WTC11 (cell line): ENCODE data around the gene COL4A2. TPM values are rescaled to one million over a fixed set of nuclear protein-coding genes. Genes with fewer than 3 reads are reported as not detected.

ENCODE experiments used
- ATAC-seq: fragments of 200-7000 bp; cut with Tn5 transposase; 2 replicates; pipeline ENCODE4 v1.10.0; 2021; ENCODE audit warnings: mild to moderate bottlenecking, moderate library complexity
- CTCF ChIA-PET: fragments of 300-600 bp; sonication (Branson Sonifier 250); formaldehyde crosslinking; loops from one replicate; lab custom pipeline; 2021; ENCODE audit warnings: antibody characterized with exemption; lab: Charles Lee
- POLR2A ChIA-PET: fragments of 350-600 bp; sonication (Branson Sonifier 250); formaldehyde crosslinking; loops from one replicate; lab custom pipeline; 2021; ENCODE audit warnings: antibody characterized with exemption; lab: Charles Lee
- DNase-seq: peaks from one replicate; pipeline ENCODE4 v3.0.0; 2021; ENCODE audit warnings: low spot score
- H3K27ac Mint-ChIP-seq: 2 replicates; pipeline ENCODE4 v1.8.0; 2021; ENCODE audit warnings: mixed read lengths
- H3K27me3 Mint-ChIP-seq: 2 replicates; pipeline ENCODE4 v1.8.0; 2021; ENCODE audit warnings: low read depth, mild to moderate bottlenecking, moderate library complexity, mixed read lengths
- H3K36me3 Mint-ChIP-seq: 2 replicates; pipeline ENCODE4 v1.8.0; 2021; ENCODE audit warnings: mixed read lengths
- H3K4me1 Mint-ChIP-seq: 2 replicates; pipeline ENCODE4 v1.8.0; 2022; ENCODE audit warnings: mixed read lengths
- H3K4me3 Mint-ChIP-seq: 2 replicates; pipeline ENCODE4 v1.8.0; 2021; ENCODE audit warnings: mild to moderate bottlenecking, moderate library complexity, mixed read lengths
- H3K9me3 Mint-ChIP-seq: 2 replicates; pipeline ENCODE4 v1.8.0; 2021; ENCODE audit warnings: mixed read lengths
- ATF1 ChIP-seq: sonication (generic); formaldehyde crosslinking; IDR thresholded peaks from 2 replicates; pipeline ENCODE4 v1.8.1; 2023; ENCODE audit warnings: mild to moderate bottlenecking, moderate library complexity, missing genetic modification reagents
- E2F1 ChIP-seq: sonication (generic); formaldehyde crosslinking; IDR thresholded peaks from 2 replicates; pipeline ENCODE4 v1.8.0; 2022; ENCODE audit warnings: mild to moderate bottlenecking, missing genetic modification reagents
- ESRRA ChIP-seq: sonication (generic); formaldehyde crosslinking; IDR thresholded peaks from 2 replicates; pipeline ENCODE4 v1.8.1; 2022; ENCODE audit warnings: mild to moderate bottlenecking, missing genetic modification reagents, borderline replicate concordance
- FOXK1 ChIP-seq: sonication (generic); formaldehyde crosslinking; IDR thresholded peaks from 2 replicates; pipeline ENCODE4 v1.8.0; 2022; ENCODE audit warnings: mild to moderate bottlenecking, moderate library complexity, missing genetic modification reagents
- FOXP1 ChIP-seq: sonication (generic); formaldehyde crosslinking; IDR thresholded peaks from 2 replicates; pipeline ENCODE4 v1.8.0; 2022; ENCODE audit warnings: missing genetic modification reagents, mild to moderate bottlenecking, moderate library complexity, borderline replicate concordance
- MYBL2 ChIP-seq: sonication (generic); formaldehyde crosslinking; IDR thresholded peaks from 2 replicates; pipeline ENCODE4 v1.8.1; 2023; ENCODE audit warnings: mild to moderate bottlenecking, moderate library complexity, missing genetic modification reagents
- ZNF121 ChIP-seq: sonication (generic); formaldehyde crosslinking; IDR thresholded peaks from 2 replicates; pipeline ENCODE4 v1.8.0; 2023; ENCODE audit warnings: missing genetic modification reagents
- ZNF232 ChIP-seq: sonication (generic); formaldehyde crosslinking; IDR thresholded peaks from 2 replicates; pipeline ENCODE4 v1.8.0; 2022; ENCODE audit warnings: mild to moderate bottlenecking, missing genetic modification reagents
- ZNF317 ChIP-seq: sonication (generic); formaldehyde crosslinking; IDR thresholded peaks from 2 replicates; pipeline ENCODE4 v1.8.1; 2023; ENCODE audit warnings: low read depth, mild to moderate bottlenecking, moderate library complexity, missing genetic modification reagents, borderline replicate concordance
- ZNF396 ChIP-seq: fragments of 250-450 bp; sonication (Bioruptor Pico); IDR thresholded peaks from 2 replicates; pipeline ENCODE4 v1.8.0; 2021; ENCODE audit warnings: mild to moderate bottlenecking, moderate library complexity, borderline replicate concordance
- total RNA-seq: library from RNA; stranded (reverse); gene quantifications from 3 replicates; pipeline ENCODE4 v1.2.3, GENCODE V29; 2021
- TF ChIP-seq, protein P1 (sequence below): sonication (generic); formaldehyde crosslinking; IDR thresholded peaks from 2 replicates; pipeline ENCODE4 v1.8.0; 2022; ENCODE audit warnings: missing genetic modification reagents
- TF ChIP-seq, protein P2 (sequence below): sonication (generic); formaldehyde crosslinking; IDR thresholded peaks from 2 replicates; pipeline ENCODE4 v1.8.1; 2022; ENCODE audit warnings: low read depth, missing genetic modification reagents, borderline replicate concordance
- TF ChIP-seq, protein P3 (sequence below): sonication (generic); formaldehyde crosslinking; conservative IDR thresholded peaks from 2 replicates; pipeline ENCODE4 v1.8.1; 2022; ENCODE audit warnings: mild to moderate bottlenecking, missing genetic modification reagents

Gene COL4A2
- total RNA-seq, 1 experiment from 2014 or later, result 109 TPM

GRCh38 chr13:110308656-110309359, 1.7 kb downstream of the COL4A2 start:
- ChIA-PET CTCF (interaction anchor here (0.8 to 3.8 kb wide), 10 partner anchors 10 to 147 kb away, joined by 3 to 29 read pairs (median 4); no protein-coding TSS in a partner anchor), POLR2A (interaction anchor here (1.4 to 1.7 kb wide), 2 partner anchors 18 to 21 kb away, joined by 5 to 8 read pairs; no protein-coding TSS in a partner anchor)
- Mint-ChIP-seq H3K27ac (peak overlapping the region; percentile 50; the same call in 1 of the 2 replicates), H3K27me3 (peaks cover 35% of the 10 kb centered on the region), H3K36me3 (no peaks in the 10 kb centered on the region), H3K4me1 (peaks cover 31% of the 10 kb centered on the region), H3K9me3 (no peaks in the 10 kb centered on the region), H3K4me3 (peak overlapping the region; percentile 88)
- peak; percentile 48 for DNase-seq
- peak; percentile 41 for ATAC-seq
- TF ChIP-seq ZNF121 (no peak), ESRRA (CRISPR knock-in tag) (no peak), ZNF317 (peak; percentile 85)
- TF ChIP-seq, protein P1, sequence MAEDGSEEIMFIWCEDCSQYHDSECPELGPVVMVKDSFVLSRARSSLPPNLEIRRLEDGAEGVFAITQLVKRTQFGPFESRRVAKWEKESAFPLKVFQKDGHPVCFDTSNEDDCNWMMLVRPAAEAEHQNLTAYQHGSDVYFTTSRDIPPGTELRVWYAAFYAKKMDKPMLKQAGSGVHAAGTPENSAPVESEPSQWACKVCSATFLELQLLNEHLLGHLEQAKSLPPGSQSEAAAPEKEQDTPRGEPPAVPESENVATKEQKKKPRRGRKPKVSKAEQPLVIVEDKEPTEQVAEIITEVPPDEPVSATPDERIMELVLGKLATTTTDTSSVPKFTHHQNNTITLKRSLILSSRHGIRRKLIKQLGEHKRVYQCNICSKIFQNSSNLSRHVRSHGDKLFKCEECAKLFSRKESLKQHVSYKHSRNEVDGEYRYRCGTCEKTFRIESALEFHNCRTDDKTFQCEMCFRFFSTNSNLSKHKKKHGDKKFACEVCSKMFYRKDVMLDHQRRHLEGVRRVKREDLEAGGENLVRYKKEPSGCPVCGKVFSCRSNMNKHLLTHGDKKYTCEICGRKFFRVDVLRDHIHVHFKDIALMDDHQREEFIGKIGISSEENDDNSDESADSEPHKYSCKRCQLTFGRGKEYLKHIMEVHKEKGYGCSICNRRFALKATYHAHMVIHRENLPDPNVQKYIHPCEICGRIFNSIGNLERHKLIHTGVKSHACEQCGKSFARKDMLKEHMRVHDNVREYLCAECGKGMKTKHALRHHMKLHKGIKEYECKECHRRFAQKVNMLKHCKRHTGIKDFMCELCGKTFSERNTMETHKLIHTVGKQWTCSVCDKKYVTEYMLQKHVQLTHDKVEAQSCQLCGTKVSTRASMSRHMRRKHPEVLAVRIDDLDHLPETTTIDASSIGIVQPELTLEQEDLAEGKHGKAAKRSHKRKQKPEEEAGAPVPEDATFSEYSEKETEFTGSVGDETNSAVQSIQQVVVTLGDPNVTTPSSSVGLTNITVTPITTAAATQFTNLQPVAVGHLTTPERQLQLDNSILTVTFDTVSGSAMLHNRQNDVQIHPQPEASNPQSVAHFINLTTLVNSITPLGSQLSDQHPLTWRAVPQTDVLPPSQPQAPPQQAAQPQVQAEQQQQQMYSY (CRISPR knock-in tag), result no peak

DNA sequence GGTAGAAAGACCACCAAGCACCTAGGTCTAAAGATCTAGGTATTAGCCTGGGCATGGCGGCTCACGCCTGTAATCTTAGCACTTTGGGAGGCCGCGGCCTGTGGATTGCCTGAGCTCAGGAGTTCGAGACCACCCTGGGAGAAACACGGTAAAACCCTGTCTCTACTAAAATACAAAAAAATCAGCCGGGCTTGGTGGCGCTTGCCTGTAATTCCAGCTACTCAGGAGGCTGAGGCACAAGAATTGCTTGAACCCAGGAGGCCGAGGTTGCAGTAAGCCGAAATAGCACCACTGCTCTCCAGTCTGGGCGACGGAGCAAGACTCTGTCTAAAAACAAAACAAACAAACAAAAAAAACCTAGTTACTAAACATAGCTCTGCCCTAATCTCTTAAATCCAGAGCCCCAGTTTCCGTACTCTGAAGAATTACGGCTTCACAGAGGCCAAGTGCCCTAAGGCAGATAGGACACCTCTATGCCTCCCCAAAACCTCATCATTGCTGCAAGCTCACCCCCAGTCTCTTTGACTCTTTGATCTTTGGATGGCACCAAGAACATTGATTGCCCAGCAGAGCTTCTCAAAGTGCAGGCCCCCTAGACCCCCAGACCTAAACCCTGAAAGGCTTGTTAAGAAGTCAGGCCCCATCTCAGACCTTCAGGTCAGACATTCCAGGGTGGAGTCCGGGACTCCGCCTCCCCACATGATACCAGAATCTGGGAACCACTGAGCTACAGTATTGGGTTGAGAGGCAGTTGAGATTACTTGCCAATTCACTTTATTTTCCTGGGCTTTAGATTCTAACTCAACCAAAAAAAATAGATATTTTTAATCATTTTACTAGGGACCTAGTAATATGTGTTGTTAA, 2.8 kb downstream of the COL4A2 start:
- H3K4me1 Mint-ChIP-seq, result peaks cover 27% of the 10 kb centered on the region
- POLR2A ChIA-PET, result interaction anchor here (1.0 to 1.7 kb wide), 3 partner anchors 17 to 30 kb away, joined by 3 to 8 read pairs (median 5); no protein-coding TSS in a partner anchor
- TF ChIP-seq ZNF232 (CRISPR knock-in tag), result no peak
- TF ChIP-seq FOXK1 (CRISPR knock-in tag), result no peak
- TF ChIP-seq E2F1 (CRISPR knock-in tag), result no peak
- H3K27ac Mint-ChIP-seq, result no peak overlapping the region
- H3K9me3 Mint-ChIP-seq, result no peaks in the 10 kb centered on the region
- H3K27me3 Mint-ChIP-seq, result peaks cover 29% of the 10 kb centered on the region
- H3K4me3 Mint-ChIP-seq, result no peak overlapping the region
- H3K36me3 Mint-ChIP-seq, result no peaks in the 10 kb centered on the region
- CTCF ChIA-PET, result interaction anchor here (1.1 to 2.2 kb wide), 3 partner anchors 43 to 100 kb away, joined by 3 to 11 read pairs (median 7); no protein-coding TSS in a partner anchor
- no peak for ATAC-seq
- DNase-seq, result no peak

DNA sequence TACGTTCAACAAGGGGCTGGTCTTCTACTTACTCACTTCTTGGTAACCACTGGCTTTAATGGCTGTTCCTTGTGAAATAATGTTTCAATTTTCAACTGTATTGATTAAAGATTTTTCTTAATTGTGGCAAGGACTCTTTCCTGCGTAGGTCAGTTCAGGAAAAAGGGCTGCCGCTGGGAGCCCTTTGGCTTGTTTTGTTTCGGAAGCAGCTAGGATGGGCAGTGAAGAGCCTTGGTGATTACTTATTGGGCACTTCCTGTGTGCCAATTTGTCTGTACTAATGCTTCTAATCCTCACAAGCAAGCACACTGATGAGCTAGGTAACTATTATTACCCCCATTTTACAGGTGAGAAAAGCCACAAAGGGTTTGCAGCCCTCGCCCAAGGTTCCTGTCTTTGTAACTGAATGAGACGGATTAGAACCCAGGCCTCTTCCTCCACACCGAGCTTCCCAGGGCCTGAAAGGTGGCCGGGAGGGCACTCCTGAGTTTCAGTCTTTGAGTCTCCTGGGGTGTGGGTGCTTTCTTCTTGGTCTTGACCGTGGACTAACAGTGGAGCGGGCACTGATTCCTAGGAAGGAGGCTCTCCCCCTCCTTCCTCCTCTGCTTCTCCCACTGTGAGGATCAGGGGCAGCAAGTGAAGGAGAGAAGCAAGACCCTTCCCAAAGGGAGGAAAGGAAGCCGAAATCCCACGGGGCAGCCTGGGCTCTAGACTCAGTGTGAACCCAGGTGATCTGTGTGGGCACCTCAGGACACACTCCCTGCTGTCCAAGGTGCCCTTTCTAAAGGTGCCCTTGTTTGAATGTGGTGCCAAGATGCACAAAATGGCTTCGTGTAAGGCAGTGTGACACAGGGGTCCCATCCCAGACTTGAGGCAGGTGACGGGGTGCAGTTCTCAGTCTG, 3.7 kb downstream of the COL4A2 start:
- ChIA-PET CTCF (interaction anchor here (2.2 kb wide), 1 partner anchor 42 kb away, joined by 7 read pairs; no protein-coding TSS in a partner anchor), POLR2A (interaction anchor here (1.0 kb wide), 1 partner anchor 30 kb away, joined by 3 read pairs; no protein-coding TSS in a partner anchor)
- no peaks in the 10 kb centered on the region for H3K9me3 Mint-ChIP-seq
- H3K27ac Mint-ChIP-seq, result no peak overlapping the region; the same call in 1 of the 2 replicates
- ATAC-seq (no peak), DNase-seq (no peak)
- peaks cover 18% of the 10 kb centered on the region for H3K4me1 Mint-ChIP-seq
- H3K36me3 Mint-ChIP-seq, result no peaks in the 10 kb centered on the region
- peaks cover 20% of the 10 kb centered on the region for H3K27me3 Mint-ChIP-seq
- TF ChIP-seq ZNF396, result no peak
- TF ChIP-seq, protein P2, sequence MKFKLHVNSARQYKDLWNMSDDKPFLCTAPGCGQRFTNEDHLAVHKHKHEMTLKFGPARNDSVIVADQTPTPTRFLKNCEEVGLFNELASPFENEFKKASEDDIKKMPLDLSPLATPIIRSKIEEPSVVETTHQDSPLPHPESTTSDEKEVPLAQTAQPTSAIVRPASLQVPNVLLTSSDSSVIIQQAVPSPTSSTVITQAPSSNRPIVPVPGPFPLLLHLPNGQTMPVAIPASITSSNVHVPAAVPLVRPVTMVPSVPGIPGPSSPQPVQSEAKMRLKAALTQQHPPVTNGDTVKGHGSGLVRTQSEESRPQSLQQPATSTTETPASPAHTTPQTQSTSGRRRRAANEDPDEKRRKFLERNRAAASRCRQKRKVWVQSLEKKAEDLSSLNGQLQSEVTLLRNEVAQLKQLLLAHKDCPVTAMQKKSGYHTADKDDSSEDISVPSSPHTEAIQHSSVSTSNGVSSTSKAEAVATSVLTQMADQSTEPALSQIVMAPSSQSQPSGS (CRISPR knock-in tag), result no peak
- no peak for TF ChIP-seq ATF1 (CRISPR knock-in tag)
- TF ChIP-seq MYBL2, result no peak
- TF ChIP-seq, protein P3, sequence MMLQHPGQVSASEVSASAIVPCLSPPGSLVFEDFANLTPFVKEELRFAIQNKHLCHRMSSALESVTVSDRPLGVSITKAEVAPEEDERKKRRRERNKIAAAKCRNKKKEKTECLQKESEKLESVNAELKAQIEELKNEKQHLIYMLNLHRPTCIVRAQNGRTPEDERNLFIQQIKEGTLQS, result no peak
- no peak for TF ChIP-seq ZNF232 (CRISPR knock-in tag)
- no peak for TF ChIP-seq FOXP1 (CRISPR knock-in tag)
- no peak overlapping the region for H3K4me3 Mint-ChIP-seq
